GM12878 (cell line): Measurements from ENCODE around the gene HDAC7. TPM values are rescaled to one million over a fixed set of nuclear protein-coding genes. Genes with fewer than 3 reads are reported as not detected.

Experiments
- ASH2L ChIP-seq: fragments of 300-600, 200-600 bp; sonication (generic); IDR thresholded peaks from 2 replicates; pipeline ENCODE4 v1.6.1; 2017; ENCODE audit warnings: low read depth, mild to moderate bottlenecking, borderline replicate concordance
- BACH1 ChIP-seq: fragments of 450-650 bp; IDR thresholded peaks from 2 replicates; pipeline ENCODE4 v1.6.1; 2017; ENCODE audit warnings: mild to moderate bottlenecking, borderline replicate concordance
- CTCF ChIP-seq, 3 experiments: IDR thresholded peaks in 2 of 3; conservative IDR thresholded peaks in 1 of 3; 2 replicates each; pipeline ENCODE4 v1.5.1; 2011; ENCODE audit warnings: low read depth in 3 of 3, low read length in 3 of 3, mild to moderate bottlenecking in 3 of 3, control low read depth in 2 of 3, moderate library complexity in 2 of 3, inconsistent platforms in 1 of 3, mixed read lengths in 1 of 3; ENCODE audit not compliant: control insufficient read depth in 2 of 3, insufficient read depth in 1 of 3; ENCODE audit errors: extremely low read depth in 1 of 3
- IKZF2 ChIP-seq, 2 experiments: fragments of 450-650 bp; IDR thresholded peaks; 2 replicates each; pipeline ENCODE4 v1.6.1; 2017; ENCODE audit warnings: mild to moderate bottlenecking in 2 of 2, moderate library complexity in 2 of 2
- KAT2A ChIP-seq: conservative IDR thresholded peaks from 2 replicates; pipeline ENCODE4 v1.6.1; 2011; ENCODE audit warnings: low read depth, low read length; ENCODE audit not compliant: control insufficient read depth
- MAX ChIP-seq: IDR thresholded peaks from 2 replicates; pipeline ENCODE4 v1.6.1; 2012; ENCODE audit warnings: low read depth, low read length, improper control_type of control experiment
- MEF2B ChIP-seq: fragments of 450-650 bp; IDR thresholded peaks from 2 replicates; pipeline ENCODE4 v1.6.1; 2018; ENCODE audit warnings: mild to moderate bottlenecking, moderate library complexity; ENCODE audit not compliant: partially characterized antibody, poor library complexity, severe bottlenecking
- NR2F1 ChIP-seq: fragments of 450-650 bp; conservative IDR thresholded peaks from 2 replicates; pipeline ENCODE4 v1.6.1; 2017; ENCODE audit warnings: mild to moderate bottlenecking
- NRF1 ChIP-seq: conservative IDR thresholded peaks from 2 replicates; pipeline ENCODE4 v1.6.1; 2011; ENCODE audit warnings: mild to moderate bottlenecking, low read depth, low read length, improper control_type of control experiment
- POLR2AphosphoS5 ChIP-seq: IDR thresholded peaks from 2 replicates; pipeline ENCODE4 v1.6.1; 2011; ENCODE audit warnings: mild to moderate bottlenecking, low read length, inconsistent platforms
- POU2F2 ChIP-seq: IDR thresholded peaks from 3 replicates; pipeline ENCODE4 v1.6.1; 2011; ENCODE audit warnings: low read depth, mild to moderate bottlenecking, low read length, borderline replicate concordance
- RAD21 ChIP-seq: IDR thresholded peaks from 2 replicates; pipeline ENCODE4 v1.6.1; 2011; ENCODE audit warnings: mild to moderate bottlenecking, low read depth, low read length, moderate library complexity; ENCODE audit not compliant: insufficient read depth
- RUNX3 ChIP-seq: IDR thresholded peaks from 2 replicates; pipeline ENCODE4 v1.6.1; 2012; ENCODE audit warnings: low read length, inconsistent platforms
- SKIL ChIP-seq: fragments of 450-650 bp; IDR thresholded peaks from 2 replicates; pipeline ENCODE4 v1.6.1; 2017; ENCODE audit warnings: mild to moderate bottlenecking, low read depth, inconsistent platforms; ENCODE audit not compliant: poor library complexity, severe bottlenecking
- SRF ChIP-seq, 2 experiments: IDR thresholded peaks; 2 replicates each; pipeline ENCODE4 v1.6.1; 2011; ENCODE audit warnings: low read depth in 2 of 2, low read length in 2 of 2, mild to moderate bottlenecking in 1 of 2, moderate library complexity in 1 of 2
- TBL1XR1 ChIP-seq: IDR thresholded peaks from 2 replicates; pipeline ENCODE4 v1.6.1; 2012; ENCODE audit warnings: low read depth, low read length, improper control_type of control experiment
- ZNF207 ChIP-seq: fragments of 450-650 bp; IDR thresholded peaks from 2 replicates; pipeline ENCODE4 v1.6.1; 2014; ENCODE audit warnings: antibody characterized with exemption, mild to moderate bottlenecking, borderline replicate concordance
- ZNF384 ChIP-seq: IDR thresholded peaks from 2 replicates; pipeline ENCODE4 v1.6.1; 2012; ENCODE audit warnings: low read depth, mild to moderate bottlenecking, low read length, improper control_type of control experiment, borderline replicate concordance
- ZZZ3 ChIP-seq: IDR thresholded peaks from 2 replicates; pipeline ENCODE4 v1.6.1; 2011; ENCODE audit warnings: low read depth; ENCODE audit not compliant: control insufficient read depth, insufficient read length
- polyA plus RNA-seq, 11 experiments: library from polyadenylated mRNA; depleted of rRNA in 4 of 11; unstranded in 6 of 11; stranded (reverse) in 5 of 11; fragments of >200 nt; fragmentation: Nextera tagmentation in 4 of 11; fragmentation: Illumina TruSeq in 1 of 11; extraction: Ambion mirVana in 4 of 11; extraction: Trizol in 1 of 11; gene quantifications; 1 replicate in 1 of 11; 2 replicates in 10 of 11; pipeline versions ENCODE4 v1.2.1 to v1.2.3, GENCODE V29; 2011 to 2016; ENCODE audit warnings: inconsistent platforms in 2 of 11, missing spikeins in 2 of 11, low read depth in 1 of 11
- total RNA-seq, 4 experiments: library from RNA; depleted of rRNA in 3 of 4; stranded (reverse); fragments of >200 nt in 3 of 4; fragmentation: Illumina TruSeq in 1 of 4; extraction: Trizol in 1 of 4; gene quantifications; 2 replicates each; pipeline versions ENCODE4 v1.2.1 to v1.2.3, GENCODE V29; 2013 to 2021
- TF ChIP-seq, protein P1 (sequence below): fragments of 450-650 bp; formaldehyde crosslinking; IDR thresholded peaks from 2 replicates; pipeline ENCODE4 v1.4.0; 2020; ENCODE audit warnings: mild to moderate bottlenecking, moderate library complexity

HDAC7 gene
- total and polyA plus RNA-seq, 10 of the 15 experiments (the other 5 are each of a cell fraction or from before 2014, with no cell fraction given): 0.47 to 18.3 (median 5.4) TPM

DNA sequence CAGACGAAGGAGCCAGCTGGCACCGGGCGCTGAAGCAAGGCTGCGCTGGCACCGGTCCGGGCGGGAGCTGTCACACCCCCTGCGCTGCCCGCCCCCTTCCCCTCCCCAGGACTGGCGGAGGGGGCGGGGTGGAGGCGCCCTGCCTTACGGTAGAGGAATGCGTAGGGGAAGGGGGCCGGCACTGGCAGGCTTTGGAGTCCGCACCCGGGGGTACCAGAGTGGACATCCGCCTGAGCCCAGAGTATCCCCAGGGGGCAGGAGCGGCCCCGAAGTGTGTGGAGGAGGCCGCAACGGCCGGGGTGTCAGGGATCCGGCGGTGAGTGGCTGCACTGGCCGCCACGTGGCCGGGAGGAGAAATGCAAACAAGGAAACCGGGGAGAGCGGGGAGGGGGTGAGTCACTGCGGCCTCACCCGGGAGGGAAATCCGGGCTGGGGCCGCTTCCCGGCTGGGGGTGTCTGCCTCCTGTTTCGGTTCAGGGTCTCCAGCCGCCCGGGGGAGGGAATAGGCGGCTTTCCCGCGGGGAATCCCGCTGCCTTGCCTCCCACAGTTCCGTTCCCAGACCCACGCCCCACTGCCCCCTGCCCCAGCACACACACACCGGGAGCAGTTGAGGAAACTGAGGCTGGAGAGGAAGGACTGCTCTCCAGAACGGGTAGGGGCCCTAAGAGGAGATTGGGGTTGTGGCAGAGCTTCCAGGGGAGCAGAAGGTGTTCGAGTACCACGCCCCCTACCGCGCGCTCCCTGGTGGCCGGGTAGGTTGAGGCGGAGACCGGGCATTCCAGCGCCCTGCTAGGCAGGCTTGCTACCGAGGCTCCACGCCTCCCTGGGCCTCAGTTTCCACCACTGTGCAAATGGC lies 60.6 kb downstream of the HDAC7 start, which contains the start of gene RAPGEF3 (continued):
- no peak for TF ChIP-seq NRF1
- no peak for TF ChIP-seq POU2F2
- TF ChIP-seq, protein P1, sequence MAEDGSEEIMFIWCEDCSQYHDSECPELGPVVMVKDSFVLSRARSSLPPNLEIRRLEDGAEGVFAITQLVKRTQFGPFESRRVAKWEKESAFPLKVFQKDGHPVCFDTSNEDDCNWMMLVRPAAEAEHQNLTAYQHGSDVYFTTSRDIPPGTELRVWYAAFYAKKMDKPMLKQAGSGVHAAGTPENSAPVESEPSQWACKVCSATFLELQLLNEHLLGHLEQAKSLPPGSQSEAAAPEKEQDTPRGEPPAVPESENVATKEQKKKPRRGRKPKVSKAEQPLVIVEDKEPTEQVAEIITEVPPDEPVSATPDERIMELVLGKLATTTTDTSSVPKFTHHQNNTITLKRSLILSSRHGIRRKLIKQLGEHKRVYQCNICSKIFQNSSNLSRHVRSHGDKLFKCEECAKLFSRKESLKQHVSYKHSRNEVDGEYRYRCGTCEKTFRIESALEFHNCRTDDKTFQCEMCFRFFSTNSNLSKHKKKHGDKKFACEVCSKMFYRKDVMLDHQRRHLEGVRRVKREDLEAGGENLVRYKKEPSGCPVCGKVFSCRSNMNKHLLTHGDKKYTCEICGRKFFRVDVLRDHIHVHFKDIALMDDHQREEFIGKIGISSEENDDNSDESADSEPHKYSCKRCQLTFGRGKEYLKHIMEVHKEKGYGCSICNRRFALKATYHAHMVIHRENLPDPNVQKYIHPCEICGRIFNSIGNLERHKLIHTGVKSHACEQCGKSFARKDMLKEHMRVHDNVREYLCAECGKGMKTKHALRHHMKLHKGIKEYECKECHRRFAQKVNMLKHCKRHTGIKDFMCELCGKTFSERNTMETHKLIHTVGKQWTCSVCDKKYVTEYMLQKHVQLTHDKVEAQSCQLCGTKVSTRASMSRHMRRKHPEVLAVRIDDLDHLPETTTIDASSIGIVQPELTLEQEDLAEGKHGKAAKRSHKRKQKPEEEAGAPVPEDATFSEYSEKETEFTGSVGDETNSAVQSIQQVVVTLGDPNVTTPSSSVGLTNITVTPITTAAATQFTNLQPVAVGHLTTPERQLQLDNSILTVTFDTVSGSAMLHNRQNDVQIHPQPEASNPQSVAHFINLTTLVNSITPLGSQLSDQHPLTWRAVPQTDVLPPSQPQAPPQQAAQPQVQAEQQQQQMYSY (CRISPR knock-in tag): no peak
- TF ChIP-seq ZNF384: no peak
- TF ChIP-seq ASH2L: no peak
- TF ChIP-seq SRF (IDR thresholded peaks at IDR 0.05; ENCODE audit: low read depth in 2 of 2, low read length in 2 of 2): peak; percentile 35 to 45; a peak in 1 of 4 replicates
- TF ChIP-seq RUNX3: peak; percentile 6; the same call in 1 of the 2 replicates
- TF ChIP-seq MAX: peak; percentile 69; the same call in 1 of the 2 replicates
- TF ChIP-seq ZZZ3: no peak
- peak; percentile 36 to 68 (median 51); a peak in 5 of 6 replicates for TF ChIP-seq CTCF (IDR thresholded peaks at IDR 0.05 in 2 of 3, conservative IDR thresholded peaks at IDR 0.05 in 1 of 3; ENCODE audit: control insufficient read depth in 2 of 3, extremely low read depth in 1 of 3, insufficient read depth in 1 of 3, low read depth in 3 of 3, low read length in 3 of 3)
- peak; percentile 72 to 75 for TF ChIP-seq IKZF2 (IDR thresholded peaks at IDR 0.05)
- TF ChIP-seq ZNF207: no peak
- TF ChIP-seq POLR2AphosphoS5: no peak
- no peak for TF ChIP-seq RAD21
- no peak for TF ChIP-seq BACH1
- no peak for TF ChIP-seq KAT2A
- no peak for TF ChIP-seq SKIL
- 0 out of 2 replicates have a peak, but pooled peaks have one; percentile 19 for TF ChIP-seq NR2F1
- TF ChIP-seq TBL1XR1: no peak
- peak; percentile 83 for TF ChIP-seq MEF2B
